ENCODE data around the gene ENTREP3. TPM values are rescaled to one million over a fixed set of nuclear protein-coding genes. Genes with fewer than 3 reads are reported as not detected.
"Not testable (repeated sequence)": the region's sequence is repeated elsewhere in the genome, so short reads cannot be mapped to it uniquely, and the experiment has no call there.

The ENTREP3 gene
- total and polyA plus RNA-seq, 4 experiments from 2014 or later, result 0.50 to 12.2 (median 6.1) TPM

GRCh38 chr1:155251566-155251965 is 3.7 kb downstream of the ENTREP3 start:
- peaks cover 3 to 4% of the 10 kb centered on the region in 2 donors for H3K36me3 Mint-ChIP-seq
- intact Hi-C loops (cut with micrococcal nuclease), result loop anchor here (2.0 kb wide), 1 partner anchor 477 kb away; no protein-coding TSS in a partner anchor
- Histone ChIP-seq H3K9me3 (ENCODE audit: control insufficient read depth in 1 of 2, low read length in 2 of 2) (no peaks in the 10 kb centered on the region), H3K36me3 (ENCODE audit: insufficient read depth, low read length) (peaks cover 6% of the 10 kb centered on the region), H3K27me3 (ENCODE audit: insufficient read depth, low read length) (no peaks in the 10 kb centered on the region), H3K27ac (ENCODE audit: low read depth, low read length) (no peak overlapping the region), H3K4me1 (ENCODE audit: insufficient read depth, low read length) (peaks cover 23% of the 10 kb centered on the region), H3K4me3 (ENCODE audit: low read length in 2 of 2) (no peak overlapping the region)
- ChIA-PET POLR2A (ENCODE audit: partially characterized antibody) (interaction anchor here (1.7 to 5.7 kb wide), 8 partner anchors 9 to 72 kb away, joined by 4 to 59 read pairs (median 10); partner anchors contain the start of genes CLK2, FDPS and SCAMP3), CTCF (ENCODE audit: partially characterized antibody) (interaction anchor here (0.6 to 6.0 kb wide), 48 partner anchors 8 to 1247 kb away, joined by 3 to 143 read pairs (median 5); partner anchors contain the start of genes ASH1L, CLK2, FDPS and HCN3)
- no peaks in the 10 kb centered on the region for H3K27me3 Mint-ChIP-seq
- H3K9me3 Mint-ChIP-seq, result no peaks in the 10 kb centered on the region
- H3K4me1 Mint-ChIP-seq, result peaks cover 15 to 34% (median 24%) of the 10 kb centered on the region in 4 donors
- no peak overlapping the region for H3K27ac Mint-ChIP-seq
- DNase-seq, result no peak
- no peak overlapping the region for H3K4me3 Mint-ChIP-seq

GRCh38 chr1:155250633-155251449 is 4.4 kb downstream of the ENTREP3 start:
- Mint-ChIP-seq H3K4me3 (peak overlapping the region; percentile 35 to 81 (median 55)), H3K4me1 (peaks cover 12 to 35% (median 20%) of the 10 kb centered on the region in 4 donors), H3K27ac (peak overlapping the region in 4 of 7 donors; percentile 54 to 92 (median 70)), H3K27me3 (no peaks in the 10 kb centered on the region), H3K36me3 (no peaks in the 10 kb centered on the region), H3K9me3 (no peaks in the 10 kb centered on the region)
- intact Hi-C loops (cut with micrococcal nuclease), result loop anchor here (1.0 to 2.0 kb wide), 4 partner anchors 22 to 478 kb away; partner anchors contain the start of gene CLK2
- POLR2A ChIA-PET (ENCODE audit: partially characterized antibody), result interaction anchor here (0.5 to 5.7 kb wide), 15 partner anchors 9 to 343 kb away, joined by 3 to 59 read pairs (median 5); partner anchors contain the start of genes CLK2, FDPS, MTX1 and RUSC1
- peak; percentile 90 to 94 (median 91) for DNase-seq
- no peaks in the 10 kb centered on the region for H3K36me3 ChIP-seq (ENCODE audit: insufficient read depth, low read length)
- no peaks in the 10 kb centered on the region for H3K27me3 ChIP-seq (ENCODE audit: insufficient read depth, low read length)
- CTCF ChIA-PET (ENCODE audit: partially characterized antibody), result interaction anchor here (0.6 to 6.0 kb wide), 61 partner anchors 9 to 1246 kb away, joined by 3 to 143 read pairs (median 4); partner anchors contain the start of genes ASH1L, CLK2, FDPS and HCN3
- H3K4me3 ChIP-seq (ENCODE audit: low read length in 2 of 2), result peak overlapping the region in 1 of 2 donors; percentile 46
- H3K27ac ChIP-seq (ENCODE audit: low read depth, low read length), result peak overlapping the region; percentile 20
- H3K4me1 ChIP-seq (ENCODE audit: insufficient read depth, low read length), result peaks cover 21% of the 10 kb centered on the region
- no peaks in the 10 kb centered on the region for H3K9me3 ChIP-seq (ENCODE audit: control insufficient read depth in 1 of 2, low read length in 2 of 2)

- Histone ChIP-seq H3K27me3 (ENCODE audit: insufficient read depth, low read length) (no peaks in the 10 kb centered on the region), H3K4me3 (ENCODE audit: low read length in 2 of 2) (peak overlapping the region in 1 of 2 donors; percentile 46), H3K9me3 (ENCODE audit: control insufficient read depth in 1 of 2, low read length in 2 of 2) (no peaks in the 10 kb centered on the region), H3K27ac (ENCODE audit: low read depth, low read length) (peak overlapping the region; percentile 20), H3K36me3 (ENCODE audit: insufficient read depth, low read length) (no peaks in the 10 kb centered on the region), H3K4me1 (ENCODE audit: insufficient read depth, low read length) (peaks cover 16% of the 10 kb centered on the region)
- peak in 1 of 5 donors; percentile 23 for DNase-seq
- no peaks in the 10 kb centered on the region for H3K36me3 Mint-ChIP-seq
- CTCF ChIA-PET (ENCODE audit: partially characterized antibody), result interaction anchor here (0.8 to 6.0 kb wide), 46 partner anchors 8 to 370 kb away, joined by 3 to 143 read pairs (median 6); partner anchors contain the start of genes CLK2, FDPS, HCN3 and KRTCAP2
- intact Hi-C loops (cut with micrococcal nuclease), result loop anchor here (1.0 to 2.0 kb wide), 4 partner anchors 23 to 479 kb away; partner anchors contain the start of gene CLK2
- peak overlapping the region; percentile 35 to 81 (median 56) for H3K4me3 Mint-ChIP-seq
- H3K4me1 Mint-ChIP-seq, result peaks cover 10 to 33% (median 18%) of the 10 kb centered on the region in 4 donors
- peak overlapping the region in 3 of 7 donors; percentile 41 to 72 (median 72) for H3K27ac Mint-ChIP-seq
- H3K27me3 Mint-ChIP-seq, result no peaks in the 10 kb centered on the region
- POLR2A ChIA-PET (ENCODE audit: partially characterized antibody), result interaction anchor here (0.5 to 5.7 kb wide), 14 partner anchors 9 to 343 kb away, joined by 3 to 59 read pairs (median 6); partner anchors contain the start of genes CLK2, FDPS, MTX1 and RUSC1
- H3K9me3 Mint-ChIP-seq, result no peaks in the 10 kb centered on the region
Observed at GRCh38 chr1:155250246-155250632, 5.0 kb downstream of the ENTREP3 start.

- peak overlapping the region in 1 of 7 donors; percentile 99 for H3K27ac Mint-ChIP-seq
Observed at GRCh38 chr1:155247667-155248553, 7.4 kb downstream of the ENTREP3 start.

GRCh38 chr1:155246796-155247195 is 8.5 kb downstream of the ENTREP3 start:
- CTCF ChIA-PET (ENCODE audit: partially characterized antibody), result interaction anchor here (0.7 to 3.7 kb wide), 4 partner anchors 52 to 352 kb away, joined by 3 to 13 read pairs (median 4); partner anchors contain the start of genes KRTCAP2 and RUSC1

More at GRCh38 chr1:155247667-155248553, 7.4 kb downstream of the ENTREP3 start:
- H3K27ac ChIP-seq (ENCODE audit: low read depth, low read length), result no peak overlapping the region
- H3K4me1 Mint-ChIP-seq, result peaks cover 9 to 40% (median 22%) of the 10 kb centered on the region in 4 donors
- no peaks in the 10 kb centered on the region for H3K9me3 ChIP-seq (ENCODE audit: control insufficient read depth in 1 of 2, low read length in 2 of 2)
- H3K36me3 ChIP-seq (ENCODE audit: insufficient read depth, low read length), result no peaks in the 10 kb centered on the region
- H3K4me1 ChIP-seq (ENCODE audit: insufficient read depth, low read length), result peaks cover 19% of the 10 kb centered on the region
- peaks cover 3% of the 10 kb centered on the region in 2 donors for H3K27me3 Mint-ChIP-seq
- intact Hi-C loops (cut with micrococcal nuclease), result no loop called here
- DNase-seq, result no peak
- H3K9me3 Mint-ChIP-seq, result peaks cover 0 to 9% (median 2%) of the 10 kb centered on the region in 8 donors
- no peaks in the 10 kb centered on the region for H3K27me3 ChIP-seq (ENCODE audit: insufficient read depth, low read length)
- no peak overlapping the region for H3K4me3 ChIP-seq (ENCODE audit: low read length in 2 of 2)
- peak overlapping the region in 1 of 8 donors; percentile 51 for H3K4me3 Mint-ChIP-seq
- H3K36me3 Mint-ChIP-seq, result peaks cover 0 to 4% of the 10 kb centered on the region in 2 donors
- ChIA-PET POLR2A (ENCODE audit: partially characterized antibody) (interaction anchor here (0.9 to 5.7 kb wide), 3 partner anchors 13 to 29 kb away, joined by 3 to 59 read pairs (median 3); partner anchors contain the start of genes CLK2 and SCAMP3), CTCF (ENCODE audit: partially characterized antibody) (interaction anchor here (0.8 to 6.0 kb wide), 8 partner anchors 12 to 362 kb away, joined by 3 to 143 read pairs (median 6); partner anchors contain the start of genes KRTCAP2, MSTO1, RUSC1 and SCAMP3)

GRCh38 chr1:155245163-155245524 is 10.1 kb downstream of the ENTREP3 start:
- peaks cover 45% of the 10 kb centered on the region for H3K4me1 ChIP-seq (ENCODE audit: insufficient read depth, low read length)

More at GRCh38 chr1:155246796-155247195, 8.5 kb downstream of the ENTREP3 start:
- POLR2A ChIA-PET (ENCODE audit: partially characterized antibody); H3K36me3 ChIP-seq (ENCODE audit: insufficient read depth, low read length); H3K36me3 Mint-ChIP-seq; H3K9me3 ChIP-seq (ENCODE audit: control insufficient read depth in 1 of 2, low read length in 2 of 2); H3K9me3 Mint-ChIP-seq; intact Hi-C loops (cut with micrococcal nuclease); H3K27me3 Mint-ChIP-seq; DNase-seq; H3K27ac ChIP-seq (ENCODE audit: low read depth, low read length); H3K4me3 ChIP-seq (ENCODE audit: low read length in 2 of 2); H3K27me3 ChIP-seq (ENCODE audit: insufficient read depth, low read length): not testable (repeated sequence)
- Mint-ChIP-seq H3K27ac (peak overlapping the region in 2 of 7 donors; percentile 8 to 99), H3K4me3 (peak overlapping the region in 2 of 8 donors; percentile 3 to 21), H3K4me1 (peaks cover 7 to 47% (median 27%) of the 10 kb centered on the region in 4 donors)
- H3K4me1 ChIP-seq (ENCODE audit: insufficient read depth, low read length), result peaks cover 30% of the 10 kb centered on the region

More at GRCh38 chr1:155245163-155245524, 10.1 kb downstream of the ENTREP3 start:
- Histone ChIP-seq H3K27me3 (ENCODE audit: insufficient read depth, low read length) (no peaks in the 10 kb centered on the region), H3K9me3 (ENCODE audit: control insufficient read depth in 1 of 2, low read length in 2 of 2) (no peaks in the 10 kb centered on the region), H3K4me3 (ENCODE audit: low read length in 2 of 2) (peak overlapping the region; percentile 11 to 73), H3K36me3 (ENCODE audit: insufficient read depth, low read length) (no peaks in the 10 kb centered on the region), H3K27ac (ENCODE audit: low read depth, low read length) (peak overlapping the region; percentile 78)
- CTCF ChIA-PET (ENCODE audit: partially characterized antibody), result interaction anchor here (1.3 to 3.7 kb wide), 6 partner anchors 18 to 77 kb away, joined by 4 to 14 read pairs (median 7); partner anchors contain the start of genes KRTCAP2, MTX1, RUSC1 and THBS3
- Mint-ChIP-seq H3K4me3 (peak overlapping the region; percentile 90 to 98 (median 93)), H3K4me1 (peaks cover 14 to 56% (median 39%) of the 10 kb centered on the region in 4 donors), H3K36me3 (peaks cover 0 to 9% of the 10 kb centered on the region in 2 donors), H3K27ac (peak overlapping the region; percentile 95 to 100 (median 99)), H3K27me3 (peaks cover 3% of the 10 kb centered on the region in 2 donors), H3K9me3 (peaks cover 0 to 9% (median 2%) of the 10 kb centered on the region in 8 donors)
- POLR2A ChIA-PET (ENCODE audit: partially characterized antibody), result interaction anchor here (0.6 to 3.5 kb wide), 19 partner anchors 9 to 872 kb away, joined by 3 to 47 read pairs (median 5); partner anchors contain the start of genes ASH1L, CLK2, ENTREP3 and KRTCAP2
- intact Hi-C loops (cut with micrococcal nuclease), result no loop called here
- no peak for DNase-seq

Data from CD4-positive, alpha-beta memory T cell (primary cell).